GM12878 (cell line): ENCODE results near the gene ARHGAP44.

Experiments used
- CREB1 ChIP-seq: IDR thresholded peaks from 2 replicates; pipeline ENCODE4 v1.6.1; 2012; ENCODE audit warnings: low read depth, mild to moderate bottlenecking, inconsistent platforms
- EP300 ChIP-seq, 2 experiments: fragments of 150-350 bp in 1 of 2; IDR thresholded peaks; 2 replicates each; pipeline ENCODE4 v1.6.1; 2011 to 2012; ENCODE audit warnings: low read depth in 2 of 2, low read length in 2 of 2, borderline replicate concordance in 1 of 2, improper control_type of control experiment in 1 of 2, inconsistent platforms in 1 of 2; ENCODE audit not compliant: control insufficient read depth in 1 of 2
- MTA2 ChIP-seq: fragments of 450-650 bp; IDR thresholded peaks from 2 replicates; pipeline ENCODE4 v1.6.1; 2016; ENCODE audit warnings: low read depth, mild to moderate bottlenecking, moderate library complexity
- NBN ChIP-seq: fragments of 450-650 bp; IDR thresholded peaks from 2 replicates; pipeline ENCODE4 v1.6.1; 2016
- RFX5 ChIP-seq: IDR thresholded peaks from 2 replicates; pipeline ENCODE4 v1.6.1; 2011; ENCODE audit warnings: low read depth, low read length, improper control_type of control experiment
- TARDBP ChIP-seq: IDR thresholded peaks from 2 replicates; pipeline ENCODE4 v1.6.1; 2016; ENCODE audit warnings: borderline replicate concordance

DNA sequence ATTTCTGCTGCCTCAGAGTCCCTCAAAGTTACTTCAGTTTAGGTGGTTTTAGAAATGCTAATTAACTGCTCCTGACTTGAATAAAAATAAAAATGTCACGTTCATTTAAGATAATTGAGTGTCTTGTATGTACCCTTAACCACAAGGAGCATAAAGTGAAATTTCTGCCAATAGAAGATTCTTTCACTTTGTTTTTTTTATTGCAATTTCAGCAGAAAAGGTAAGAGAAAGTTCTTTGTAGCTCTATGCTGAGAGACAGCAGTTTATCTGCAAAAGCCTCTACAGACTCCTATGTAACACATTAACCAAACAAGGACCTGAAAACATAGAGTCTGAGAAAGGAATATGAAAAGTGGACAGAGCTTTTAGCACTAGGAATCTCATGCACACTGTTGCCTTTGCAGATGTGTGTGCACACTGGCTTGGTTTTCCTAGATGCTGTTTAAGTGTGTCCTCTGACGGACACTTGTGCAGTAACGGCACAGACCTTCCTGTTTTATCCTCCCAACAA is 11.6 kb downstream of the ARHGAP44 start:
- TF ChIP-seq NBN = no peak
- TF ChIP-seq TARDBP = no peak
- TF ChIP-seq RFX5 = no peak
- no peak for TF ChIP-seq MTA2
- TF ChIP-seq EP300 (IDR thresholded peaks at IDR 0.05; ENCODE audit: borderline replicate concordance in 1 of 2, control insufficient read depth in 1 of 2, low read depth in 2 of 2, low read length in 2 of 2) = no peak
- TF ChIP-seq CREB1 = no peak
